Colon (tissue), 2 donors: ENCODE measurements around the gene TAF9.
"Not testable (repeated sequence)": the region's sequence is repeated elsewhere in the genome, so short reads cannot be mapped to it uniquely, and the experiment has no call there.

Source experiments
- FAIRE-seq: peaks from 2 replicates; lab custom pipeline; 2012; peaks lifted over from hg19 to GRCh38; lab: Jason Lieb, UNC
- donor health status: control.
- donor health status: control.

TAF9 gene

GRCh38 chr5:69335341-69335935 is 33.9 kb downstream of the TAF9 start:
- no peak for FAIRE-seq

GRCh38 chr5:69334793-69335268 is 34.5 kb downstream of the TAF9 start:
- no peak for FAIRE-seq

- FAIRE-seq: not testable (repeated sequence)
These were observed 35.5 kb downstream of the TAF9 start for GRCh38 chr5:69333668-69334315.

GRCh38 chr5:69331528-69332445 is 37.5 kb downstream of the TAF9 start:
- no peak for FAIRE-seq

GRCh38 chr5:69329905-69330489 is 39.3 kb downstream of the TAF9 start:
- no peak for FAIRE-seq

GRCh38 chr5:69326365-69326764 is 43.0 kb downstream of the TAF9 start:
- FAIRE-seq: no peak

GRCh38 chr5:69317391-69317790 is 51.9 kb downstream of the TAF9 start:
- FAIRE-seq: no peak

GRCh38 chr5:69315972-69316371 is 53.3 kb downstream of the TAF9 start:
- FAIRE-seq: no peak
